Mucosa of descending colon (tissue), 3 donors: ENCODE data around the gene CDR2L. TPM values are rescaled to one million over a fixed set of nuclear protein-coding genes. Genes with fewer than 3 reads are reported as not detected.
A peak's percentile ranks its signal among the peaks of the same experiment; 100 is the strongest.

ENCODE experiments used
- ATAC-seq: fragments of 200-7000 bp; cut with Tn5 transposase; one replicate; pipeline ENCODE4 v1.9.1; 2020; ENCODE audit warnings: mild to moderate bottlenecking, moderate library complexity
- DNase-seq, 3 donors: peaks; one replicate each; pipeline ENCODE4 v3.0.0-alpha.2; 2020
- H3K36me3 ChIP-seq: fragments of 200-600 bp; one replicate; pipeline ENCODE4 v1.8.0; 2021; ENCODE audit warnings: low read depth, mild to moderate bottlenecking
- H3K4me1 ChIP-seq: fragments of 200-600 bp; one replicate; pipeline ENCODE4 v1.8.0; 2021; ENCODE audit warnings: low read depth, mild to moderate bottlenecking
- H3K4me3 ChIP-seq: fragments of 200-600 bp; one replicate; pipeline ENCODE4 v1.8.0; 2021; ENCODE audit warnings: mild to moderate bottlenecking
- H3K9me3 ChIP-seq: fragments of 200-600 bp; one replicate; pipeline ENCODE4 v1.8.0; 2021; ENCODE audit warnings: mild to moderate bottlenecking
- intact Hi-C, 2 donors: fragments of 100-400 bp; cut with DNase I in 1 of 2; cut with micrococcal nuclease in 1 of 2; formaldehyde crosslinking; loops; one replicate each; pipeline versions ENCODE4 v1.11.0 to v1.11.1; 2022; cut with DNase I, micrococcal nuclease
- total RNA-seq, 3 donors: library from RNA; stranded (reverse); fragmentation: NEBNext Ultra II Directional in 2 of 3; extraction: Animal tissue kit (Norgen Biotek cat#: 25700) in 2 of 3; gene quantifications; one replicate each; pipeline versions ENCODE4 v1.2.1 to v1.2.4, GENCODE V29; 2021 to 2023
- TF ChIP-seq, protein P1 (sequence below): fragments of 200-600 bp; IDR thresholded peaks from one replicate; pipeline ENCODE4 v1.8.0; 2022; ENCODE audit warnings: antibody characterized with exemption, mild to moderate bottlenecking
- donor health status: DM: no; HTN: no; CAD: no; lungs with moderate emphysema.
- donor health status: DM: no; HTN: no; CAD: no.
- donor health status: DM: no; HTN: yes; CAD: no.

CDR2L gene
- total RNA-seq, 3 donors from 2014 or later: 2.2 to 14.0 (median 3.1) TPM

DNA sequence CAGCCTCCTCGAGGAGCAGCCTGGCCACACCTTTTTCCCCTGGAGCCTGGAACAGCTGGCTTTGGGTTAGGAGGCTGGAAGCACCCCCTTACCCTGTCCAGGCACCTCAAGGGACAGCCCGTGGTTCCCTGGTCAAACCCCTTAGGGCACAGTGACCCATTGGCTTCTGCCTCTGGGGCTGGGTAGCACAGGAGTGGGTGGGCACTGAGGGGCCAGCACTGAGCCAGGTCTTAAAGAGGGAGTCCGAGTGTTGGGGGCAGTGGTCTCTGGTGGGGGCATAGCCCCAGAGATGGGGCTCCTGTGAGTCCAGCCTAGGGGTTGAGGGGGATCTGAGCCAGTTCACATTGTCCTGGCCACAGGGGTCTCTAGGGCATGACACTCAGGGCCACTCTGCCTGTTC lies 36.4 kb upstream of the CDR2L start:
- Histone ChIP-seq H3K4me1 (peaks cover 9% of the 10 kb centered on the region), H3K36me3 (no peaks in the 10 kb centered on the region), H3K9me3 (no peaks in the 10 kb centered on the region), H3K4me3 (no peak overlapping the region)
- ATAC-seq (no peak), DNase-seq (no peak)
- intact Hi-C loops: no loop called here
- TF ChIP-seq, protein P1, sequence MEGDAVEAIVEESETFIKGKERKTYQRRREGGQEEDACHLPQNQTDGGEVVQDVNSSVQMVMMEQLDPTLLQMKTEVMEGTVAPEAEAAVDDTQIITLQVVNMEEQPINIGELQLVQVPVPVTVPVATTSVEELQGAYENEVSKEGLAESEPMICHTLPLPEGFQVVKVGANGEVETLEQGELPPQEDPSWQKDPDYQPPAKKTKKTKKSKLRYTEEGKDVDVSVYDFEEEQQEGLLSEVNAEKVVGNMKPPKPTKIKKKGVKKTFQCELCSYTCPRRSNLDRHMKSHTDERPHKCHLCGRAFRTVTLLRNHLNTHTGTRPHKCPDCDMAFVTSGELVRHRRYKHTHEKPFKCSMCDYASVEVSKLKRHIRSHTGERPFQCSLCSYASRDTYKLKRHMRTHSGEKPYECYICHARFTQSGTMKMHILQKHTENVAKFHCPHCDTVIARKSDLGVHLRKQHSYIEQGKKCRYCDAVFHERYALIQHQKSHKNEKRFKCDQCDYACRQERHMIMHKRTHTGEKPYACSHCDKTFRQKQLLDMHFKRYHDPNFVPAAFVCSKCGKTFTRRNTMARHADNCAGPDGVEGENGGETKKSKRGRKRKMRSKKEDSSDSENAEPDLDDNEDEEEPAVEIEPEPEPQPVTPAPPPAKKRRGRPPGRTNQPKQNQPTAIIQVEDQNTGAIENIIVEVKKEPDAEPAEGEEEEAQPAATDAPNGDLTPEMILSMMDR: no peak

DNA sequence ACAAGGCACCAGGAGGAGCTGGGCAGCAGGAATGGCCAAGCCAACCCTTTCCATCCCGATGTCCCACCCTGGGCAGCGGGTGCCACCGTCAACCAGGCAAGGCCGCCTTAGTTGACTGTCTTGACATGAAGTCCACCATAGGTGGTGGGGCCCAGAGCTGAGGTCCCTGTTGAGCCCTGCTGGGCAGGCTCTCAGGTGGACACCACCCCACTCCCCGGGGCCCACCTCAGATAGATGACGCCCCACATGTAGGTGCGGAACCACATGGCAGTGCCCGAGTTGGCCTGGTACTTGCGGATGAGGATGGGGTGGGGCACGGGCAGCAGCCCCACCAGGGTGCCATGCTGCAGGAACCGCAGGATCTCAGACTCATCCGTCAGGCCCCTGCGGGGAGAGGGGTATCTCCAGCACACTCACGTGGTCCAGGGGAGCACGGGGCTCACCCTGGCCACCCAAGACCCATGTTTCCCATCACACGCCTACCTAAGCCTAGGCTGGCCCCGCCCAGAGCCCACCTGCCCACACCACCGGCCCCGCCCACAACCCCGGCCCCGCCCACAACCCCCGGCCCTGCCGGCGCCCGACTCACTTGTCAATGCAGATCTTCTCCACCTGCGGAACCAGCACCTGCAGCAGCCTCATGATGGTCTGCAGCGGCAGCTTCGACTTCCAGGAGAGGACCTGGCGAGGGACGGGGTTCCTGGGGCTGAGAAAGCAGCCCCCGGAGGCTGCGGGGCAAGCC lies 35.6 kb upstream of the CDR2L start:
- TF ChIP-seq, protein P1: no peak
- no peaks in the 10 kb centered on the region for H3K36me3 ChIP-seq
- H3K4me3 ChIP-seq: no peak overlapping the region
- H3K9me3 ChIP-seq: no peaks in the 10 kb centered on the region
- DNase-seq (no peak), ATAC-seq (no peak)
- intact Hi-C loops: no loop called here
- H3K4me1 ChIP-seq: peaks cover 9% of the 10 kb centered on the region

- ATAC-seq (peak; percentile 60), DNase-seq (no peak)
- no peaks in the 10 kb centered on the region for H3K36me3 ChIP-seq
- TF ChIP-seq, protein P1: no peak
- H3K9me3 ChIP-seq: no peaks in the 10 kb centered on the region
- H3K4me1 ChIP-seq: peaks cover 9% of the 10 kb centered on the region
- H3K4me3 ChIP-seq: no peak overlapping the region
- intact Hi-C loops: no loop called here
These were observed 34.9 kb upstream of the CDR2L start for GRCh38 chr17:74952431-74953133.

DNA sequence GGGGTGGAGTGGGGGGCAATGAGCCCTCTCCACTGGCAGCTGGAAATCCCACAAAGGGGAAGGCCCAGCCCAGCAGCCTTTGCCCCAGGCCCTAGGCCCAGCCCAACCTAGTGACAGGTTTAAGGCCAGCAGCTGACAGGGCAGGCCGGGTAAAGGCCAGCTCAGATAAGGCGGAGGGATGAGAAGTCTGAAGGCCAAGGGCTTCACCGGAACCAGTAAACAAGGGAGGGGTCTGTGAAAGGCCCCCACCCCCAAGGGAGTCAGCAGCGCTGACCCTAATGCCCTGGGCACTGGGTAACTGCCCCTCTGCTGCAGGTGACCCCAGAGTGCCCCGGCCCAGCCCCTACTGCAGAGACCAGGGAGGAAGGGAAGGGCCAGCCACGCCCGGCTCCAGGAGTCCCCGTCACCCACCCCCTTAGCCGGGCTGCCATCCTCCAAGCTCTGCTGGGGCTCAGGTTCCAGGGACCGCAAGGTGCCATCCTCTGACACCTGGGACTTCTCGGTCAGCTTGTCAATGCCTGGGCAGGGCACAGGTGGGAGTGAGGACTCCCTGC lies 34.2 kb upstream of the CDR2L start:
- Histone ChIP-seq H3K36me3 (no peaks in the 10 kb centered on the region), H3K9me3 (no peaks in the 10 kb centered on the region), H3K4me3 (no peak overlapping the region), H3K4me1 (peaks cover 9% of the 10 kb centered on the region)
- intact Hi-C loops: no loop called here
- ATAC-seq (peak; percentile 78), DNase-seq (peak in 1 of 3 donors; percentile 58)
- TF ChIP-seq, protein P1: no peak

GRCh38 chr17:74954115-74954514 lies 33.3 kb upstream of the CDR2L start:
- TF ChIP-seq, protein P1: no peak
- Histone ChIP-seq H3K4me1 (peaks cover 9% of the 10 kb centered on the region), H3K4me3 (no peak overlapping the region), H3K9me3 (no peaks in the 10 kb centered on the region), H3K36me3 (no peaks in the 10 kb centered on the region)
- intact Hi-C loops: no loop called here
- DNase-seq (no peak), ATAC-seq (no peak)
